PC-3 (cell line): ENCODE measurements around the gene NEDD4L. TPM values are rescaled to one million over a fixed set of nuclear protein-coding genes. Genes with fewer than 3 reads are reported as not detected.

Experiments used
- ATAC-seq: fragments of 200-7000 bp; cut with Tn5 transposase; 2 replicates; pipeline ENCODE4 v1.9.1; 2020; ENCODE audit warnings: mild to moderate bottlenecking, moderate library complexity
- BruUV-seq: library from RNA; stranded (reverse); fragments of 400-500 nt; replicated peaks from 2 replicates; lab custom pipeline; 2021; lab: Mats Ljungman, UMichigan
- CTCF ChIA-PET: fragments of 300-600 bp; sonication (Branson Sonifier 250); formaldehyde crosslinking; loops from one replicate; lab custom pipeline; 2022; ENCODE audit warnings: antibody characterized with exemption; lab: Charles Lee
- POLR2A ChIA-PET: fragments of 300-600 bp; sonication (Branson Sonifier 250); formaldehyde crosslinking; loops from one replicate; lab custom pipeline; 2022; ENCODE audit warnings: antibody characterized with exemption; ENCODE audit not compliant: unreplicated experiment; lab: Charles Lee
- DNase-seq: peaks from one replicate; pipeline ENCODE4 v3.0.0-alpha.2; 2015
- H2AFZ ChIP-seq: fragments of 300-600 bp; sonication (generic); 2 replicates; pipeline ENCODE4 v1.6.0; 2016; ENCODE audit warnings: antibody characterized with exemption, low read length
- H3F3A ChIP-seq: fragments of 300-600 bp; sonication (generic); one replicate; pipeline ENCODE4 v1.6.0; 2017; ENCODE audit warnings: antibody characterized with exemption, low read length, control low read depth, mild to moderate bottlenecking; ENCODE audit not compliant: unreplicated experiment
- H3K27ac ChIP-seq: fragments of 300-600 bp; sonication (generic); 2 replicates; pipeline ENCODE4 v1.5.1; 2016; ENCODE audit warnings: mild to moderate bottlenecking, low read length
- H3K27me3 ChIP-seq: fragments of 300-600 bp; sonication (generic); 2 replicates; pipeline ENCODE4 v1.6.1; 2016; ENCODE audit warnings: low read length, mixed read lengths
- H3K36me3 ChIP-seq: fragments of 300-600 bp; sonication (generic); 2 replicates; pipeline ENCODE4 v1.6.1; 2016; ENCODE audit warnings: low read depth, mixed run types, low read length, mixed read lengths
- H3K4me1 ChIP-seq: fragments of 300-600 bp; sonication (generic); 2 replicates; pipeline ENCODE4 v1.5.1; 2016; ENCODE audit warnings: low read length; ENCODE audit not compliant: insufficient read depth
- H3K4me2 ChIP-seq: fragments of 300-600 bp; sonication (generic); 2 replicates; pipeline ENCODE4 v1.6.0; 2016; ENCODE audit warnings: low read length
- H3K4me3 ChIP-seq: fragments of 300-600 bp; sonication (generic); 2 replicates; pipeline ENCODE4 v1.5.1; 2016; ENCODE audit warnings: mild to moderate bottlenecking, low read length, mixed read lengths
- H3K79me2 ChIP-seq: fragments of 300-600 bp; sonication (generic); 2 replicates; pipeline ENCODE4 v1.6.1; 2017; ENCODE audit warnings: low read length, mixed read lengths
- H3K9ac ChIP-seq: fragments of 300-600 bp; sonication (generic); 2 replicates; pipeline ENCODE4 v1.6.0; 2016; ENCODE audit warnings: mild to moderate bottlenecking, low read length
- H3K9me2 ChIP-seq: fragments of 300-600 bp; sonication (generic); replicated peaks from 2 replicates; pipeline ENCODE4 v1.6.1; 2016; ENCODE audit warnings: mixed run types, low read length, mixed read lengths
- H3K9me3 ChIP-seq: fragments of 300-600 bp; sonication (generic); 2 replicates; pipeline ENCODE4 v1.6.1; 2016; ENCODE audit warnings: low read length, mixed read lengths
- H4K20me1 ChIP-seq: fragments of 300-600 bp; sonication (generic); 2 replicates; pipeline ENCODE4 v1.6.1; 2016; ENCODE audit warnings: low read length, mixed read lengths
- EZH2 ChIP-seq: fragments of 300-600 bp; sonication (generic); IDR thresholded peaks from one replicate; pipeline ENCODE4 v1.6.1; 2017; ENCODE audit warnings: antibody characterized with exemption, mild to moderate bottlenecking, low read length; ENCODE audit not compliant: unreplicated experiment
- EZH2phosphoT487 ChIP-seq: fragments of 300-600 bp; sonication (generic); IDR thresholded peaks from 2 replicates; pipeline ENCODE4 v1.6.1; 2018; ENCODE audit warnings: mild to moderate bottlenecking, antibody characterized with exemption, low read length, borderline replicate concordance
- intact Hi-C: fragments of 100-400 bp; cut with micrococcal nuclease; formaldehyde crosslinking; loops from 2 replicates; pipeline ENCODE4 v1.9.0; 2023
- total RNA-seq: library from RNA; depleted of rRNA; stranded (reverse); fragments of >200 nt; gene quantifications from 2 replicates; pipeline ENCODE4 v1.2.3, GENCODE V29; 2014
- TF ChIP-seq, protein P1 (sequence below): fragments of 300-600 bp; sonication (generic); conservative IDR thresholded peaks from 2 replicates; pipeline ENCODE4 v1.5.1; 2017; ENCODE audit warnings: antibody characterized with exemption, low read depth, mild to moderate bottlenecking, low read length

The NEDD4L gene
- total RNA-seq, 1 experiment from 2014 or later, result 105 TPM

DNA sequence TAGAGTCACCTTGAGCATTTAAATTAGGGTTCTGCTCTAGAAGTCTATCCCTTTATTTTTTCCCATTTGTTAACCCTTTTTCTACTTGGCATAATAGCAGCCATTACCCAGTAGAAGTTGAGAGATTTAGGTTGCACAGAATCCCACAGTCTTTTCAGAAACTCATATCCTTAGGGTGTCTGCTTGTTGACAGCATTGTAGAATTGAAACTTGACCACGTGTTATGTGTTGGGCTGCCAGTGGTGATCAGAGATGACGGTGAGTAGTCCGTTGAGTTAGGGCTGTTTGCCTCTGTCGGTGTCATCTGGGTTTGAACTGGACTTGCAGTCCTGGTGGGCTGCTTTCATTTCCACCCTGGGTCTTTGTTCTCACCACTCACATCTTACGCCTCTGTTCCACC lies 114.4 kb downstream of the NEDD4L start:
- H3K27me3 ChIP-seq, result no peaks in the 10 kb centered on the region
- ChIA-PET CTCF (no interaction called here), POLR2A (no interaction called here)
- no peaks in the 10 kb centered on the region for H3K9me2 ChIP-seq
- no peak overlapping the region for H3K4me2 ChIP-seq
- H3K9ac ChIP-seq, result no peak overlapping the region
- TF ChIP-seq, protein P1, sequence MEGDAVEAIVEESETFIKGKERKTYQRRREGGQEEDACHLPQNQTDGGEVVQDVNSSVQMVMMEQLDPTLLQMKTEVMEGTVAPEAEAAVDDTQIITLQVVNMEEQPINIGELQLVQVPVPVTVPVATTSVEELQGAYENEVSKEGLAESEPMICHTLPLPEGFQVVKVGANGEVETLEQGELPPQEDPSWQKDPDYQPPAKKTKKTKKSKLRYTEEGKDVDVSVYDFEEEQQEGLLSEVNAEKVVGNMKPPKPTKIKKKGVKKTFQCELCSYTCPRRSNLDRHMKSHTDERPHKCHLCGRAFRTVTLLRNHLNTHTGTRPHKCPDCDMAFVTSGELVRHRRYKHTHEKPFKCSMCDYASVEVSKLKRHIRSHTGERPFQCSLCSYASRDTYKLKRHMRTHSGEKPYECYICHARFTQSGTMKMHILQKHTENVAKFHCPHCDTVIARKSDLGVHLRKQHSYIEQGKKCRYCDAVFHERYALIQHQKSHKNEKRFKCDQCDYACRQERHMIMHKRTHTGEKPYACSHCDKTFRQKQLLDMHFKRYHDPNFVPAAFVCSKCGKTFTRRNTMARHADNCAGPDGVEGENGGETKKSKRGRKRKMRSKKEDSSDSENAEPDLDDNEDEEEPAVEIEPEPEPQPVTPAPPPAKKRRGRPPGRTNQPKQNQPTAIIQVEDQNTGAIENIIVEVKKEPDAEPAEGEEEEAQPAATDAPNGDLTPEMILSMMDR, result no peak
- no peak for TF ChIP-seq EZH2phosphoT487
- no peak for TF ChIP-seq EZH2
- no peak overlapping the region for H3K4me3 ChIP-seq
- no peaks in the 10 kb centered on the region for H3K4me1 ChIP-seq
- H2AFZ ChIP-seq, result no peak overlapping the region
- no peaks in the 10 kb centered on the region for H4K20me1 ChIP-seq
- H3K27ac ChIP-seq, result no peak overlapping the region
- no peak for DNase-seq
- H3K36me3 ChIP-seq, result no peaks in the 10 kb centered on the region
- no peaks in the 10 kb centered on the region for H3K9me3 ChIP-seq
- no peak for ATAC-seq
- intact Hi-C loops, result no loop called here
- H3F3A ChIP-seq, result no peaks in the 10 kb centered on the region
- peaks cover 45% of the 10 kb centered on the region for H3K79me2 ChIP-seq
- BruUV-seq, result no TSS peak

DNA sequence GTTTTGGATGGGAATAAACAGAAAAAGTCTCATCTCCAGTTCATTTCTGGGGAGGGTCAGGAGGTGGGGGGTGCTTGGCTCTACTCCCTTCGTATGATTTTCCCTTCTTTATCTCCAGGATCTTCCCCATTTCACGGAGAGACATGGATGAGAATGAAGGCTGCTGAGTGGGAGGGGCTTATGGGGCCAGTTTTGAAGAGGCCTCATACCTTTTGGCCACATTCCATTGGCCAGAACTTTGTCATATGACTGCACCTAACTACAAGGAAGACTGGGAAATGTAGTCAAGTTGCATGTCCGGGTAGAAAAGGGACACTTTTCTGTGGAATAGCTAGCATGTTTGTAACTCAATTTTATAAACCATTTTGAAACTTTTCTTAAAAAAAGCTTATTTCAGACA lies 117.6 kb downstream of the NEDD4L start:
- no peak overlapping the region for H3K4me2 ChIP-seq
- H3K36me3 ChIP-seq, result no peaks in the 10 kb centered on the region
- ChIA-PET CTCF (no interaction called here), POLR2A (no interaction called here)
- DNase-seq (no peak), ATAC-seq (no peak)
- no peaks in the 10 kb centered on the region for H3F3A ChIP-seq
- H3K4me1 ChIP-seq, result no peaks in the 10 kb centered on the region
- H4K20me1 ChIP-seq, result no peaks in the 10 kb centered on the region
- no peaks in the 10 kb centered on the region for H3K9me3 ChIP-seq
- TF ChIP-seq, protein P1, result no peak
- TF ChIP-seq EZH2phosphoT487 (no peak), EZH2 (no peak)
- no peak overlapping the region for H2AFZ ChIP-seq
- H3K9ac ChIP-seq, result no peak overlapping the region
- H3K4me3 ChIP-seq, result no peak overlapping the region
- H3K9me2 ChIP-seq, result no peaks in the 10 kb centered on the region
- H3K27me3 ChIP-seq, result no peaks in the 10 kb centered on the region
- H3K27ac ChIP-seq, result no peak overlapping the region
- intact Hi-C loops, result no loop called here
- peaks cover 24% of the 10 kb centered on the region for H3K79me2 ChIP-seq
- no TSS peak for BruUV-seq

DNA sequence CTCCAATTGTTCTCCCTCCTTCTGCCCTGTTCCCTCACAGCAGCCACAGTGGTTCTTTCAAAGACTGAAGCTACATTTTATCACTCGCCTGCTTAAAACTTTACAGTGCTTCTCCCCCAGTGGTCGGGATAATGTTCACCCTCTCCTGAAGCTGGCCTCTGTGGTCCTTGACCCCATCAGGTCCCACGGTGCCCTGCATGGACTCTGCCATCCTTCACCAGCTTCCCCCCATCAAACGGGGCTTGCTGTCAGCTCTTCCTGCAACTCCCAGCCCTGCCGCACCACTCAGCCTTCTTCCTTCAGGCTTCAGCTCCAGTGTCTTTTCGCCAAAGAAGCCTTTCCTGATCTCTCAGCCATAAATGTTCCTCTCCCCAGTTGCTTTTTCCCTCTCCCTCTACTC lies 118.1 kb downstream of the NEDD4L start:
- POLR2A ChIA-PET, result no interaction called here
- intact Hi-C loops, result no loop called here
- H3F3A ChIP-seq, result no peaks in the 10 kb centered on the region
- H2AFZ ChIP-seq, result no peak overlapping the region
- no peaks in the 10 kb centered on the region for H3K9me2 ChIP-seq
- no peaks in the 10 kb centered on the region for H3K9me3 ChIP-seq
- no peak overlapping the region for H3K27ac ChIP-seq
- no peaks in the 10 kb centered on the region for H4K20me1 ChIP-seq
- ATAC-seq, result no peak
- H3K4me2 ChIP-seq, result no peak overlapping the region
- no peak overlapping the region for H3K4me3 ChIP-seq
- no peak for DNase-seq
- no peak overlapping the region for H3K9ac ChIP-seq
- no peaks in the 10 kb centered on the region for H3K4me1 ChIP-seq
- H3K27me3 ChIP-seq, result no peaks in the 10 kb centered on the region
- H3K79me2 ChIP-seq, result peaks cover 24% of the 10 kb centered on the region
- TF ChIP-seq EZH2 (no peak), EZH2phosphoT487 (no peak)
- TF ChIP-seq, protein P1, result no peak
- no TSS peak for BruUV-seq
- CTCF ChIA-PET, result interaction anchor here (0.6 kb wide), 1 partner anchor 80 kb away, joined by 4 read pairs; no protein-coding TSS in a partner anchor
- H3K36me3 ChIP-seq, result no peaks in the 10 kb centered on the region
